Ascending aorta (tissue), 2 donors: ENCODE data around the gene LENG9. TPM values are rescaled to one million over a fixed set of nuclear protein-coding genes. Genes with fewer than 3 reads are reported as not detected.

ENCODE experiments used
- DNase-seq, 2 donors: peaks; one replicate each; pipeline ENCODE4 v3.0.0-alpha.2; 2019; ENCODE audit warnings: low spot score in 2 of 2
- H3K27ac ChIP-seq, 2 donors: fragments of 200-600 bp; sonication (generic); one replicate each; pipeline ENCODE4 v1.5.1; 2016 to 2017; ENCODE audit warnings: mild to moderate bottlenecking in 1 of 2
- H3K27me3 ChIP-seq: fragments of 200-600 bp; sonication (generic); one replicate; pipeline ENCODE4 v1.5.1; 2017
- H3K36me3 ChIP-seq, 2 donors: fragments of 200-600 bp; sonication (generic); one replicate each; pipeline ENCODE4 v1.5.1; 2016
- H3K4me1 ChIP-seq, 2 donors: fragments of 200-600 bp; sonication (generic); one replicate each; pipeline ENCODE4 v1.5.1; 2016 to 2017; ENCODE audit warnings: mild to moderate bottlenecking in 1 of 2
- H3K4me3 ChIP-seq, 2 donors: fragments of 200-600 bp; sonication (generic); one replicate each; pipeline ENCODE4 v1.5.1; 2016 to 2017; ENCODE audit warnings: mild to moderate bottlenecking in 1 of 2
- H3K9me3 ChIP-seq, 2 donors: fragments of 200-600 bp; sonication (generic); one replicate each; pipeline ENCODE4 v1.5.1; 2016
- intact Hi-C: fragments of 100-400 bp; cut with DNase I; formaldehyde crosslinking; loops from one replicate; pipeline ENCODE4 v1.15.1; 2023
- total RNA-seq: library from RNA; depleted of rRNA; stranded (reverse); fragments of >200 nt; gene quantifications from one replicate; pipeline ENCODE4 v1.1.0, GENCODE V29; 2016
- TF ChIP-seq, protein P1 (sequence below), 3 experiments: fragments of 200-600 bp in 2 of 3; fragments of 450-650 bp in 1 of 3; sonication (generic) in 2 of 3; IDR thresholded peaks; one replicate each; pipeline ENCODE4 v1.5.1; 2016 to 2019; ENCODE audit warnings: antibody characterized with exemption in 3 of 3, mild to moderate bottlenecking in 1 of 3, moderate library complexity in 1 of 3

The LENG9 gene
- total RNA-seq, 1 donor from 2014 or later: 10.1 TPM

DNA sequence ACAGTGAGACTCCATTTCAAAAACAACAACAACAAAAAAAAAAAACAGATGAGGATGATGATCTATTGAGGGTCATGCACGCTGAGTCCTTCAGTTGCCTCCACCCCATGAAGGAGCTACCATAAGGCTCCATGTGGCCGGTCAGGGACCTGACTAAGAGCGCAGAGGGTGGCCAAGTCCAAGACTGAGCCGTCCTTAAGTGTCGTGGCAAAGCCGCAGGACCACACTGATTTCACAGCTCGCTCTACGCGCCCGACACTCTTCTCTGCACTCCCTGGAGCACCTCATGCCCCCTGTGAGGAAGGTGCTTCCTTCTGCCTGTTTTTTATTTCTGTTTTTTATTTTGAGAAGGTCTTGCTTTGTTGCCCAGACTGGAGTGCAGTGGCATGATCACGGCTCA lies 36.0 kb downstream of the LENG9 start:
- TF ChIP-seq, protein P1, sequence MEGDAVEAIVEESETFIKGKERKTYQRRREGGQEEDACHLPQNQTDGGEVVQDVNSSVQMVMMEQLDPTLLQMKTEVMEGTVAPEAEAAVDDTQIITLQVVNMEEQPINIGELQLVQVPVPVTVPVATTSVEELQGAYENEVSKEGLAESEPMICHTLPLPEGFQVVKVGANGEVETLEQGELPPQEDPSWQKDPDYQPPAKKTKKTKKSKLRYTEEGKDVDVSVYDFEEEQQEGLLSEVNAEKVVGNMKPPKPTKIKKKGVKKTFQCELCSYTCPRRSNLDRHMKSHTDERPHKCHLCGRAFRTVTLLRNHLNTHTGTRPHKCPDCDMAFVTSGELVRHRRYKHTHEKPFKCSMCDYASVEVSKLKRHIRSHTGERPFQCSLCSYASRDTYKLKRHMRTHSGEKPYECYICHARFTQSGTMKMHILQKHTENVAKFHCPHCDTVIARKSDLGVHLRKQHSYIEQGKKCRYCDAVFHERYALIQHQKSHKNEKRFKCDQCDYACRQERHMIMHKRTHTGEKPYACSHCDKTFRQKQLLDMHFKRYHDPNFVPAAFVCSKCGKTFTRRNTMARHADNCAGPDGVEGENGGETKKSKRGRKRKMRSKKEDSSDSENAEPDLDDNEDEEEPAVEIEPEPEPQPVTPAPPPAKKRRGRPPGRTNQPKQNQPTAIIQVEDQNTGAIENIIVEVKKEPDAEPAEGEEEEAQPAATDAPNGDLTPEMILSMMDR (IDR thresholded peaks at IDR 0.05): no peak
- H3K9me3 ChIP-seq: no peaks in the 10 kb centered on the region
- no peak overlapping the region for H3K27ac ChIP-seq
- DNase-seq: no peak
- peaks cover 7% of the 10 kb centered on the region for H3K27me3 ChIP-seq
- no peaks in the 10 kb centered on the region for H3K36me3 ChIP-seq
- intact Hi-C loops: no loop called here
- peaks cover 0 to 3% of the 10 kb centered on the region in 2 donors for H3K4me1 ChIP-seq
- H3K4me3 ChIP-seq: no peak overlapping the region

DNA sequence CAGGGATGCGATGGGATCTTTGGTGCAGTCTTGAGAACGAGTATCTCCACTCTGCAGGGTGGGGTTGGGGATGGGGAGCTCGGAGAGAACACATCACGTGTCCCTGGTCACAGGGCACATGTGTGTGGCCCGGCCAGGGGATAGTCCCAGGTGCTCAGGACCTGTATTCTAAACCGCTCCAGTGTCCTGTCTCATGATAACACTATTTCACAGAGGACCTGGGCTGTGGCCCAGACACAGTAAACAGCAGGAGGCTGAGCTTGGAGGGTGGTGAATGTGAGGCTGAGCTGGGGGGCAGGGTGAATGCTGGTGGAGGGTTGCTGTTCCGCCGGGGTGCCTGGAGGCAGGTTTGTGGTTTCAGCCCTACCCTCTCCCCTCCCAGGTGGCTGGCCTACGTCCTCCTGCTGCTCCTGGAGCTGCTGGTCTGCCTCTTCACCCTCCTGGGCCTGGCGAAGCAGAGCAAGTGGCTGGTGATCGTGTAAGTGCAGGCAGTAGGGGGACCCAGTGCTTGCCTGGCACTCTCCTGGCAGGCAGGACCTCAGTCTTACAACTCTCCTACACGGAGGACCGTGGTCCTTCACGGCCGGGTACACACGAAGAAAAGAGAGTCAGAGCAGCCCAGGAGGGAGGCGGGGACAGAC lies 37.2 kb downstream of the LENG9 start:
- H3K27me3 ChIP-seq: peaks cover 7% of the 10 kb centered on the region
- no peak for DNase-seq

DNA sequence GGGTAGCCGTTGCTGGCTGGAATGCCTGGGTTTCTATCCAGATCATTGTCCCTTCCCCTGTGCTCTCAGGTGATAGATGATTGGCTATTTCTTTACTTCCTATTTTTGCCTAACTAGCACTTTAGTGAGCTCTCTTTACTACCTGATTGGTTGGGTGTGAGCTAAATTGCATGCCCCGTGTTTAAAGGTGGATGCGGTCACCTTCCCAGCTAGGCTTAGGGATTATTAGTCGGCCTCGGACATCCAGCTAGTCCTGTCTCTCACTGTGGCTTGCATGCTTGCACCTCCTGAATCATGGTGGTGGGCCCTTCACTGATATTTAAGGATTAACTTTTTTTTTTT lies 38.2 kb downstream of the LENG9 start:
- Histone ChIP-seq H3K27me3 (no peaks in the 10 kb centered on the region), H3K4me1 (peaks cover 0 to 5% of the 10 kb centered on the region in 2 donors), H3K36me3 (no peaks in the 10 kb centered on the region), H3K27ac (no peak overlapping the region), H3K9me3 (no peaks in the 10 kb centered on the region), H3K4me3 (no peak overlapping the region)
- intact Hi-C loops: no loop called here
- TF ChIP-seq, protein P1 (IDR thresholded peaks at IDR 0.05): no peak
- DNase-seq: no peak

More for the DNA sequence above, 37.2 kb downstream of the LENG9 start:
- Histone ChIP-seq H3K9me3 (no peaks in the 10 kb centered on the region), H3K36me3 (no peaks in the 10 kb centered on the region), H3K4me3 (no peak overlapping the region), H3K4me1 (peaks cover 0 to 3% of the 10 kb centered on the region in 2 donors), H3K27ac (no peak overlapping the region)
- TF ChIP-seq, protein P1 (IDR thresholded peaks at IDR 0.05): no peak
- intact Hi-C loops: no loop called here

DNA sequence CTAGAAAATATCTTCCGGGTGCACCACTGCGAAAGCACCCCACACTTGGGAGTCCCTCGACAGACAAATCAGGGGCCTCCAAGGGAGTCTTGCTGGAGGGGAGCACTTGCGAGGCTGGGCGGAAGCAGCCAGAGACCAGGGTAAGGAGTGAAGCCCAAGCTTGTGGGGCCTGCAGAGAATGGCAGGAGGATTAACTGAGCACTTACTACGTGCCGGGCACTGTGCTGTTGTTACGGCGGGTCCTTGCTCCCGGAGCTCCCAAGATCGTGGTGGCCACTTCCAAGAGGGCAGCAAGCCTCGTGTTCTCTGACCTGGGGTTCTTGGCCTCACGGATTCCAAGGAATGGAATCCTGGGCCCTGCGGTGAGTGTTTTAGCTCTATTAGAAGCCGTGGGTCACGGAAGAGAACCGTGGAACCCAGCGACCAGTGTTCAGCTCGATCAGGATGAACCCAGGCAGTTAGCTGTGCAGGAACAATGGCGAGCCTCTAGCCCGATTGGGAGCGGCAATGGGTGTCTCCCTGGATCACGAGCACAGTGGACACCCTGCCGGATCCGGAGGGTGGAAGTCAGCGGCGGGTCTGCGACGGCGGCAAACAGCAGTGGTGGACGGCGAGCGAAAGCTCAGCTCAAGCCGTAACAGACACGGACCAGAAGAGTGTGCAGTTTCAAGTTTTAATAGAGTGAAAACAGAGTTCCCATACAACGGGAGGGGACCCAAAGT lies 38.8 kb downstream of the LENG9 start:
- H3K9me3 ChIP-seq: no peaks in the 10 kb centered on the region
- TF ChIP-seq, protein P1 (IDR thresholded peaks at IDR 0.05): no peak
- H3K4me3 ChIP-seq: no peak overlapping the region
- intact Hi-C loops: no loop called here
- no peak for DNase-seq
- no peak overlapping the region for H3K27ac ChIP-seq
- no peaks in the 10 kb centered on the region for H3K27me3 ChIP-seq
- peaks cover 0 to 3% of the 10 kb centered on the region in 2 donors for H3K4me1 ChIP-seq
- H3K36me3 ChIP-seq: no peaks in the 10 kb centered on the region

DNA sequence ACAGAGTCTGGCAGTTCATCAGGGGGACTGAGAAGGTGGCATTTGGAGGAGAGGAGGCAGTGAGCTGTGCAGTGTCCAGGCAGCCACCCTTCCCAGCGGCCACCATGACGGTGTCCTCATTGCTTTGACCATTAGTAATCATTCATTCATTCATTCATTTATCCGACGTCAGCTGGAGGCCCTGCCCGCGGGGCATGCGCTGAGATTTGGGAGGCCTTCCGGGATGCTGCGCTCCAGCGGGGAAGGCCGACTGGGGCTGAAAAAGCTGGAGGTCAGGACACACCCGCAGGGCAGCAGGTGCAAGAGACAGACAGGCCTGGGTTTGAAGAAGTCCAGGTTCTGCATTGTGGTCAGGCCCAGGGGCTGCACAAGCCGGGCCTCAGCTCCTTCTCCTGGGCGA lies 39.4 kb downstream of the LENG9 start:
- DNase-seq: no peak
- no peaks in the 10 kb centered on the region for H3K36me3 ChIP-seq
- no peaks in the 10 kb centered on the region for H3K9me3 ChIP-seq
- H3K27me3 ChIP-seq: no peaks in the 10 kb centered on the region
- peaks cover 0 to 3% of the 10 kb centered on the region in 2 donors for H3K4me1 ChIP-seq
- TF ChIP-seq, protein P1 (IDR thresholded peaks at IDR 0.05): no peak
- no peak overlapping the region for H3K4me3 ChIP-seq
- no peak overlapping the region for H3K27ac ChIP-seq
- intact Hi-C loops: no loop called here
